GM06990 (cell line): Measurements from ENCODE around the gene NDUFA8.
A peak's percentile ranks its signal among the peaks of the same experiment; 100 is the strongest.

Experiments
- DNase-seq: peaks from one replicate; pipeline ENCODE4 v3.0.0-alpha.2; 2011; ENCODE audit not compliant: insufficient read length; ENCODE audit errors: extremely low read depth
- H3K27me3 ChIP-seq: replicated peaks from 2 replicates; pipeline ENCODE4 v1.6.0; 2011; ENCODE audit warnings: low read length; ENCODE audit not compliant: control insufficient read depth, insufficient read depth
- H3K36me3 ChIP-seq: 2 replicates; pipeline ENCODE4 v1.5.1; 2011; ENCODE audit warnings: low read length; ENCODE audit not compliant: control insufficient read depth, insufficient read depth
- H3K4me3 ChIP-seq: replicated peaks from 2 replicates; pipeline ENCODE4 v1.5.1; 2011; ENCODE audit warnings: low read depth, mild to moderate bottlenecking, control low read depth, low read length
- TF ChIP-seq, protein P1 (sequence below): IDR thresholded peaks from 2 replicates; pipeline ENCODE4 v1.5.1; 2011; ENCODE audit warnings: low read length, control low read depth, mild to moderate bottlenecking, inconsistent platforms; ENCODE audit not compliant: insufficient read depth, poor library complexity, severe bottlenecking

NDUFA8 gene

DNA sequence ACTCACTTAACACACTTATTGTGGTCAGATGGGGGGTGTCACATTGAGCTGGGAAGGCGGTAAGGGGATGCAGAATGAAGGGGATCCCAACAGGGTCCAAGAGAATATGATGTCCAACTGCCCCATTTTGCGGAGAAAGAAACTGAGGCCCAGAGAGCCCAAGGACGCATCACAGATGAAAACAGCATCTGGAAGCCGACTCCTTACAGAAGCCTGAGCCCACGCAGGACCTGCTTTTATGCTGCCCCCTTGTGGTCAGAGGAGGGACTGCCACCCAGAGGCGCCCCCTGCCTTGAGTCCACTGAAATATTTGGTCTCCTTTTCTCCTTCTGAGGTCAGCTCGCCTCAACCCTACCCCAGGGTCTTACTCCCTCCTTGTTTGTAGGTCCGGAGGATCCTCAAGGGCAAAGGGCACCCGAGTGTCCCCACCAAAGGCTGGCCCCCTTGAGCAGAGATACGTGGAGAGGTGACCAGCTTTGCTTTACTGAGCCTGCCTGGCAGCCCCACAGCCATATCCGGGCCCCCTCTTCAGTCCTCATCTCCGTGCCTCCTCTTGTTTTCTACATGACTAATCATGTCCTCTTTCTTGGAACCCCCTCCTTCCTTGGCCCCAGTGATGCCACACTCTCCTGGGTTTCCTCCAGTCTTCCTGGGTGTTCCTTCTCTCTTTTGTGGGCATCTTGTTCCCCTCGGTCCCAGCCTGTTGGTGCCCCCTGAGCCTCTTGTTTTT, 36.5 kb downstream of the NDUFA8 start:
- no peak overlapping the region for H3K4me3 ChIP-seq
- TF ChIP-seq, protein P1, sequence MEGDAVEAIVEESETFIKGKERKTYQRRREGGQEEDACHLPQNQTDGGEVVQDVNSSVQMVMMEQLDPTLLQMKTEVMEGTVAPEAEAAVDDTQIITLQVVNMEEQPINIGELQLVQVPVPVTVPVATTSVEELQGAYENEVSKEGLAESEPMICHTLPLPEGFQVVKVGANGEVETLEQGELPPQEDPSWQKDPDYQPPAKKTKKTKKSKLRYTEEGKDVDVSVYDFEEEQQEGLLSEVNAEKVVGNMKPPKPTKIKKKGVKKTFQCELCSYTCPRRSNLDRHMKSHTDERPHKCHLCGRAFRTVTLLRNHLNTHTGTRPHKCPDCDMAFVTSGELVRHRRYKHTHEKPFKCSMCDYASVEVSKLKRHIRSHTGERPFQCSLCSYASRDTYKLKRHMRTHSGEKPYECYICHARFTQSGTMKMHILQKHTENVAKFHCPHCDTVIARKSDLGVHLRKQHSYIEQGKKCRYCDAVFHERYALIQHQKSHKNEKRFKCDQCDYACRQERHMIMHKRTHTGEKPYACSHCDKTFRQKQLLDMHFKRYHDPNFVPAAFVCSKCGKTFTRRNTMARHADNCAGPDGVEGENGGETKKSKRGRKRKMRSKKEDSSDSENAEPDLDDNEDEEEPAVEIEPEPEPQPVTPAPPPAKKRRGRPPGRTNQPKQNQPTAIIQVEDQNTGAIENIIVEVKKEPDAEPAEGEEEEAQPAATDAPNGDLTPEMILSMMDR: peak; percentile 100
- H3K36me3 ChIP-seq: no peaks in the 10 kb centered on the region
- H3K27me3 ChIP-seq: peaks cover 1% of the 10 kb centered on the region
- peak; percentile 50 for DNase-seq

DNA sequence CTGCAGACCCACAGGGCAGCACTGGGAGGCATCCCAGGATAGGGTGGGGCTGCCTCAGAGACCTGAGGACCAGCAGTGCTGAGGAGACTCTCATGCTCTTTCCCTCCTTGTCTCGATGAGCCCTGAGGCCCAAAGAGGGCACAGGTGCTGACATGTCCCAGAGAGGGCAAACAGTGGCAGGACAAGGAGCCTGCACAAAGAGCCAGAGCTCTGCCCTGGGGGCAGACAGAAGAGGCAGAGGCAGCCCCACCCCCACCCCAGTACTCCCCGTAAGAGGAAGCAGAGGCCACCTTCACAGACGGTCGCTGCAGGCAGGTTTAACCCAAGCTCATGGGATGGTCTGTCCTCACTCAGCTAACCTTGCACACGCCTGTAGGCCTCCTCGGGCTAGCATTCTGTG, 37.1 kb downstream of the NDUFA8 start:
- Histone ChIP-seq H3K4me3 (no peak overlapping the region), H3K36me3 (no peaks in the 10 kb centered on the region), H3K27me3 (peaks cover 1% of the 10 kb centered on the region)
- DNase-seq: no peak
- TF ChIP-seq, protein P1: no peak

DNA sequence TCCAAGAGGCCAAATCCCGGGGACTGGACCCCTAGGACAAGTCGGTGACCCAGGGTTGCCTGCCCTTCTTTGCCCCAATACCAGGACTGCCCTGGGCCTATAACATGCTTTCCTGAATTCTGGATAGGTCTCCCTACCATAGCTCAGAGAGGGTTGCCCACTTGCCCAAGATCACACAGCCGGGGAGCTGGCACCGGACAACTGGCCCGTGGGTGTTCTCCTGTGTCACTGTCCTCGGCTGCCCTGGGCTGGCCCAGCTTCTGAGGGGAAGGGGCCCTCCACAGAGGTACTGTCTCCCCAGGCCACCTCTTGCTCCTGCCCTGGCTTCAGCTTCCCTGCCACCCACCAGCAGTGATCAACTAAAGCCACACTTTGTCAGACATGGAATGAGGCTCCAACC, 37.6 kb downstream of the NDUFA8 start:
- H3K36me3 ChIP-seq: no peaks in the 10 kb centered on the region
- DNase-seq: no peak
- peaks cover 1% of the 10 kb centered on the region for H3K27me3 ChIP-seq
- H3K4me3 ChIP-seq: no peak overlapping the region
- TF ChIP-seq, protein P1: no peak

DNA sequence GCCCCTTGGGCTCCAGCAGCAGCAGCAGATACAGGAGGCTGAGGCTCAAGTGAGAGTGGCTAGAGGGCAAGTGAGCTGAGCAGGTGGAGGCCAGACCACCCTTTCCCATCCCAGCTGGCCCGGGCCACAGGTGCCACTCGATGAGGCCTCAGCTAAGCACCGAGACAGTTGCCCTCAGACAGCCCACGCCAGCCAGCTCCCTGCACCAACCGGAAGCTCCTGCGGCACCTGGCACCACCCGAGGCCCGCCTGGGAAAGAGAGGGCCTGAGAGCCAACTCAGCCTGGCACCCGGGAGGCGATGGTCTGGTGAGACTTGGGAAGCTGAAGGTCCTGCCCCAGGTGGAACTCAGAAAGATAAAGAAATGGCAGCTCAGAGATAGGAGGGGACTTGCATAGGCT, 38.2 kb downstream of the NDUFA8 start:
- H3K36me3 ChIP-seq: no peaks in the 10 kb centered on the region
- no peak for DNase-seq
- TF ChIP-seq, protein P1: no peak
- no peaks in the 10 kb centered on the region; the same call in none of the 2 replicates for H3K27me3 ChIP-seq
- no peak overlapping the region for H3K4me3 ChIP-seq

DNA sequence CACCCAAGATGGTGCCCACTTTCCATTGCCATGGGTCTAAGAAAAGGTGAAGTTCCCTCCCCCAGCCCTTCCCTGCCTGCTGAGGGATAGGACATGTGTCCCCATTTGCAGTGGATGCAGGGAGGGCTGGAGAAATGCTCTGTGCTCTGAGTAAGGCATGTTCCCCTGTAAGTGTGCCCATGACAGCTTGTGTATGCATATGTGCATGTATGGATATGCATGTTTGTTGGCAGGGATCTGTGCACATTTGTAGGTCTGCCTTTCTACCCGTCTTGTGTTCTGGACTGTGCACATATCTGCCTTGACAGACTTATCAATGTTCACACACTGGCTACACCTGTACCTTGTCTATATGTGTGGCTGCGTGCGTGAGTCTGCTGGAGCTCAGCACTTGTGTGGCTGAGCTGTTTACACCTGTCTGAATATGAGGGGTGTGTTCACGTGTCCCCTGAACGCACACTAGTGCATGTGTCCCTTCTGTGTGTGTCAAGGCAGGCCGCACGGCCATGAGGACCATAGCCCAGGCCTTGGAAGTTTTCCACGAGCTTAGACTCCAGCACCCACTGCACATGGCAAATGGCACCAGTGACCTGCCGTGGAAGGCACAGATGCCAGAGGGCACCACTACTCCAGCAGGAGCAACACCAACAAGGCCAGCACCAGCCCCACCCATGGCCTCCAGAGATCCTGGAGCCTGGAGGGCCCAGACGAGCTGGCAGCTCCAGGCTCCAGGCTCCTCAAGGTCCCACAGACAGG, 39.1 kb downstream of the NDUFA8 start:
- Histone ChIP-seq H3K27me3 (no peaks in the 10 kb centered on the region; the same call in 1 of the 2 replicates), H3K4me3 (no peak overlapping the region), H3K36me3 (no peaks in the 10 kb centered on the region)
- TF ChIP-seq, protein P1: no peak
- no peak for DNase-seq
